IgD-negative memory B cell (primary cell): ENCODE data around the gene HUNK. TPM values are rescaled to one million over a fixed set of nuclear protein-coding genes. Genes with fewer than 3 reads are reported as not detected.

ENCODE experiments used
- H3K27ac Mint-ChIP-seq, 3 donors: one replicate each; pipeline ENCODE4 v1.8.0; 2020 to 2022; ENCODE audit warnings: mild to moderate bottlenecking in 3 of 3, mixed read lengths in 3 of 3, moderate library complexity in 1 of 3
- H3K27me3 Mint-ChIP-seq: one replicate; pipeline ENCODE4 v1.8.0; 2021; ENCODE audit warnings: mixed read lengths
- H3K36me3 Mint-ChIP-seq: one replicate; pipeline ENCODE4 v1.8.0; 2020; ENCODE audit warnings: mild to moderate bottlenecking, mixed read lengths
- H3K4me1 Mint-ChIP-seq, 3 donors: one replicate each; pipeline ENCODE4 v1.8.0; 2020 to 2022; ENCODE audit warnings: mixed read lengths in 3 of 3, mild to moderate bottlenecking in 1 of 3
- H3K4me3 Mint-ChIP-seq, 4 donors: one replicate each; pipeline ENCODE4 v1.8.0; 2020 to 2022; ENCODE audit warnings: mild to moderate bottlenecking in 4 of 4, mixed read lengths in 4 of 4, moderate library complexity in 3 of 4
- H3K9me3 Mint-ChIP-seq, 3 donors: one replicate each; pipeline ENCODE4 v1.8.0; 2020 to 2021; ENCODE audit warnings: mixed read lengths in 3 of 3, mild to moderate bottlenecking in 1 of 3
- polyA plus RNA-seq: library from polyadenylated mRNA; unstranded; fragments of 300-500 nt; fragmentation: Illumina TruSeq; gene quantifications from one replicate; pipeline ENCODE4 v1.2.3, GENCODE V29; 2021

HUNK gene
- polyA plus RNA-seq, 1 donor from 2014 or later: not detected

DNA sequence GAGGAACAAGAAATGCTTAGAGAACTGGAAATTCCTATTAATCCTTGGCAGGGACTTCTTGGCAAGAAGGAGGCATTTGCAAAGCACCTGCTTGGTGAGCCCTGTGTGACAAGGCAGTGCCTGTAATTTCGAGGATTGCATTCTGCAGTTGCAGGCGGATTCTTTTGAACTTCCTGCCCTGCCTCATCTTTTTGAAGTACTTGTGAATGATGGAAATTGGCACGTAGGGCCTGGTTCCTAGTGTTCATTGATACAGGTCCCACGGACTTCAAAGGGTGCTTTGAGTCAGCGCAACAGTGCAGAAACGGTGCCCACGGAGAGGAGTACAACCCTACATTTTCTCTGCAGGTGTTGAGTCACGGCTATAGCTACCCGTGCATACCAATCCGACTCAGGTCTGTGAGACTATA, 6.4 kb downstream of the HUNK start:
- H3K27ac Mint-ChIP-seq: no peak overlapping the region

DNA sequence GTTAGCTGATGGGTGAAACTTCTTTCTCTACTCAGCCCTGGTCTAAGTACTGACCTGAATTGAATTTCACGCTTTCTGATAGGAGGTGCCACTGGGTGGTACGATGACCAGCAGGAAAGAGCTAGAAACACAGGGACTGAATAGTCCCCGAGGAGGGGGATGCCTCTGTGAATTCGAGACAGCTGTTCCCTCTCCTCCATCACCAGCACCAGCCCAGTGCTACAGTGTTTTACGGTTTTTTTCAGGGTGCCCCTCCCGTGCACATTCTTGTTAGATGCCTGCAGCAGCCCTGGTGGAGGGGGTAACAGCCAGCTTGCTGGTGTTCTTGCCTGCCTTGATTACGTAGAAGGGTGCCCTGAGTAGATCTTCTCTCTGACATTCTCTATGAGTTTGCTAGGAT, 7.1 kb downstream of the HUNK start:
- Mint-ChIP-seq H3K4me3 (no peak overlapping the region), H3K27ac (no peak overlapping the region), H3K4me1 (no peaks in the 10 kb centered on the region), H3K27me3 (peaks cover 22% of the 10 kb centered on the region), H3K9me3 (peaks cover 0 to 6% (median under 1%) of the 10 kb centered on the region in 3 donors), H3K36me3 (peaks cover 2% of the 10 kb centered on the region)

More for the DNA sequence above, 6.4 kb downstream of the HUNK start:
- Mint-ChIP-seq H3K4me1 (no peaks in the 10 kb centered on the region), H3K9me3 (peaks cover 0 to 6% (median 0%) of the 10 kb centered on the region in 3 donors), H3K4me3 (no peak overlapping the region), H3K36me3 (peaks cover 2% of the 10 kb centered on the region), H3K27me3 (peaks cover 25% of the 10 kb centered on the region)

DNA sequence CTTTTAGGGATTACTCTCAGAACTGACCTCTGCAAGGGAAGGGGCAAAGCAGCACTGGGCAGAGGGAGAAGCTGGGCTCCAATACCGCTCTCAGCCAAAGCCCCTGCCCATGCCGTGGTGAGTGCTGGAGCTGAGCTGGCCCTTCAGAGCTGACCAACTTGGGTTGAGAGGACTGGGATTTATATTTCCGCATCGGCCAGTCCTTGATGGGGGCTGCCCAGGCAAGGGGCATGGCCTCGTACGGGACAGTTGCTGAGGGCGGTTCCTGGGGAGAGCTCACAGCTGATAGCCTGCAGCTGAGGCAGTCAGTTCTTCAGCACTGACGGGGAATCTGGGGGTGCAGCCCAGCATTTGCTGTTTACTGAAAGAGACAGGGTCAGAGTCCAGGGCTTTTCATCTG, 8.0 kb downstream of the HUNK start:
- Mint-ChIP-seq H3K27me3 (peaks cover 17% of the 10 kb centered on the region), H3K9me3 (peaks cover 0 to 6% (median 2%) of the 10 kb centered on the region in 3 donors), H3K4me3 (no peak overlapping the region), H3K27ac (no peak overlapping the region), H3K4me1 (no peaks in the 10 kb centered on the region), H3K36me3 (peaks cover 2% of the 10 kb centered on the region)

DNA sequence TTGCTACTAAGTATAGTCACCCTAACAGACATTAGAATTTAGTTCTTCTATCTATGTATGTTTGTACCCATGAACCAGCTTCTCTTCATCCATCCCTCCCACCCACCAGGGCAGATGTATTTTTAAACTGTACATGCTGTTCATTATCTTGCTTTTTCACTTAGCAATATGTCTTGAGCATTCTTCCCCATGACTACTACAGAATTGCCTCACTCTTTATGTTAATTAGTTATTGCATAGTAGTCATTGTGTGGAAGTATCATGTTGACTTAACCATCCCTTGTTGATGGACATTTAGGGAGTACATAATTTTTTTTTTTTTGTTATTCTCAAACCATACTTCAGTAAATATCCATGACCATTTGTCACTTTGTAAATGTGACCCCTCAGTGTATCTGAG, 9.9 kb downstream of the HUNK start:
- Mint-ChIP-seq H3K27me3 (peaks cover 8% of the 10 kb centered on the region), H3K27ac (no peak overlapping the region), H3K4me3 (no peak overlapping the region), H3K9me3 (peaks cover 0 to 6% (median 2%) of the 10 kb centered on the region in 3 donors), H3K4me1 (no peaks in the 10 kb centered on the region), H3K36me3 (peaks cover 2% of the 10 kb centered on the region)

DNA sequence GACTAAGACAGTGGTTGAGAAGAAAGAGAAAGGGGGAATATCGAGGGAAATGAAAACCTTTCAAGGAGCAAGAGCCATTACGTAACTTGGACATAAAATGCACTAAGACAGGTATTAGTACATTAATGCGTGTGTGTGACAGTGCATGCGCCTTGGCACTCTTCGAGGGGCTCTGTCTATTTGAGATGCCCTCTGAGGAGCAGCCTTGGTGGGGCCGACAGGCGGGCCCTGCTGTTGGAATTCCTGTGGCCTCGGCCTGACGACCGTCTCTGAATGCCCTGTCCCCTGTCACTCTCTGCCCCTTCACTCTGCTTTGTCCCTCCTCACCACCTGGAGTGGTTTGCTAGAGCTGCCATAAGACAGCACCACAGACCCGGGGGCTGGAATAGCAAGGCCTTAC, 12.3 kb downstream of the HUNK start:
- Mint-ChIP-seq H3K4me1 (no peaks in the 10 kb centered on the region), H3K4me3 (no peak overlapping the region), H3K27me3 (peaks cover 9% of the 10 kb centered on the region), H3K27ac (peak overlapping the region in 1 of 3 donors; percentile 57), H3K9me3 (peaks cover 0 to 6% (median 2%) of the 10 kb centered on the region in 3 donors), H3K36me3 (peaks cover 2% of the 10 kb centered on the region)

DNA sequence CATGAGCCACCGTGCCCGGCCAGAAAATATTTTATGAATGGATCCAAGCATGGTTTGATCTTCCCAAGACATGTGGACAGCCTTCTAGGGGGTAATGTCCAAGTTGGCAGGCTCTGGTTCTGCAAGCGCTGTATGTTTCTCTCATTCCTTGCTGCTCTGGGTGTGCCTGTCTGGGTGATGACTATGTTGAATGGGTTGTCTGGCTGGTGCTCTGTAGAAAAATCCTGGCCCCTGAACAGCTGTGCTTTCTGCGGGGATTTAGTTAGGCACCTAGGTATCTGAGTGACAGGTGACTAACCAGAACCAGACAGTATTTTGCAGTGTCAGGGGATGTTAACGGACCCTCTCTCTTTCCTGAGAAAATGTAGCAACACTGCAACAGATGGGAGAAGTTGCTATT, 14.1 kb downstream of the HUNK start:
- no peaks in the 10 kb centered on the region for H3K4me1 Mint-ChIP-seq
- H3K4me3 Mint-ChIP-seq: no peak overlapping the region
- H3K36me3 Mint-ChIP-seq: no peaks in the 10 kb centered on the region
- no peak overlapping the region for H3K27ac Mint-ChIP-seq
- H3K27me3 Mint-ChIP-seq: peaks cover 3% of the 10 kb centered on the region
- peaks cover 0 to 6% (median 2%) of the 10 kb centered on the region in 3 donors for H3K9me3 Mint-ChIP-seq

DNA sequence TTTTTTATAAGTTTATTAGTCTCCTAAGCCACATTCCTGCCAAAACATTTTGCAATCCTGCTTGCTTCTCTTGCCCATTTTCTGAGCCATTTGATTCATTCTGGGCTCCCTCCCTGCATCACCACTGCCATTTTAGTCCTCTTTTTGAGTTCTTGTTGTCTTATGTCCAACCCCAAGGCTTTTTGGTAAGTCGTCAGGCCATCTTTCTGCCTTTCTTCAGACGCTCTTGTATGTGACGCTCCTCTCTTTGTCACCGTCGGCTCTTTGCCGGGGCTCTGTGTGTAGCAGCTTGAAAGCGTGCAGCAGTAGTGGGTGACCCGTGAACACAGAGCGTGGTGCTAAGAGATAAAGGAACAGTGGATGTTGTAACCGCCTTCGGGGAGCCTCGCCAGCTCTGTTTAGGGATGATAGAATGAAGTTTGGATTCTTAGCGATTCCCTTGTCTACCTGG, 14.6 kb downstream of the HUNK start:
- H3K27ac Mint-ChIP-seq: no peak overlapping the region
- H3K4me3 Mint-ChIP-seq: no peak overlapping the region
- peaks cover 0 to 6% (median 2%) of the 10 kb centered on the region in 3 donors for H3K9me3 Mint-ChIP-seq
- peaks cover 3% of the 10 kb centered on the region for H3K27me3 Mint-ChIP-seq
- no peaks in the 10 kb centered on the region for H3K36me3 Mint-ChIP-seq
- no peaks in the 10 kb centered on the region for H3K4me1 Mint-ChIP-seq

DNA sequence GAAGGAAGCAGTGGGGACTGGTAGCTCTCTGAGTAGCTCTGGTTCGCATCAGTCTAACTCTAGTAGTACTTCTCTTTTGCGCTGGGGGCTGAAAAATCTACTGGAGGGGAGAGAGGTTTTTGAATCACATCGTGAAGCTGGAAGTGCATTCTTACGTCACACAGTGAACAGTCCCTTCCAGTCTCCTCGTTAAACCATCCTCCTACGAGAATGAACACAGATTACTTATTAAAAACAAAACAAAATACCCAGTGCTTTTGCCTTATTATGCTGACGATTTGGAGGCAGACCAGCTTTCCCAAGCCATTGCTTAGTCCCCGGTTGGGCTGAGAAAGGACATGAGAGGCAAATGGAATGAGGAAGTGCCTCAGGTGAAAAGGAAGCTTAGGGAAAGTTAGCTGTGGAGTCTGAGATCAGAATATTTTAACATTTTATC, 16.1 kb downstream of the HUNK start:
- Mint-ChIP-seq H3K36me3 (peaks cover 3% of the 10 kb centered on the region), H3K9me3 (peaks cover 0 to 2% (median 0%) of the 10 kb centered on the region in 3 donors), H3K4me1 (no peaks in the 10 kb centered on the region), H3K27me3 (peaks cover 7% of the 10 kb centered on the region), H3K4me3 (no peak overlapping the region), H3K27ac (no peak overlapping the region)

DNA sequence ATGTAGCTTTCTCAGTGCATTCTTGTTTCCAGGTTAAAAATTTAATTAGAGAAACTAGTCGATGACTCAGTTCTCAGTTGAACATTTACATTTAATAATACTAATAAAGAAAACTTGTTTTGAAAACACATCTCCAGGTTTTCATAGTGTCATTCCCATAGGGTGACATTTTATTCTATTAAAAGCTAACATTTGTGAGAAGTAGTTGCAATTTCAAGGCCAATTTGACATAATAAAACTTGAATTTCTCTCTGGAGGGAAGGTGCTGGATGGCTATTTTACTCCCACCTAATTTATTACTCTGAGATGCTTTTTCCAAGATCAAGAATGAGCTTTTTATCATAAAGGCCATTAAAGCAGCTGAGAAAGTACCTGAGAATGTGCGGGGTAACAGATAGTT, 16.6 kb downstream of the HUNK start:
- H3K4me1 Mint-ChIP-seq: no peaks in the 10 kb centered on the region

DNA sequence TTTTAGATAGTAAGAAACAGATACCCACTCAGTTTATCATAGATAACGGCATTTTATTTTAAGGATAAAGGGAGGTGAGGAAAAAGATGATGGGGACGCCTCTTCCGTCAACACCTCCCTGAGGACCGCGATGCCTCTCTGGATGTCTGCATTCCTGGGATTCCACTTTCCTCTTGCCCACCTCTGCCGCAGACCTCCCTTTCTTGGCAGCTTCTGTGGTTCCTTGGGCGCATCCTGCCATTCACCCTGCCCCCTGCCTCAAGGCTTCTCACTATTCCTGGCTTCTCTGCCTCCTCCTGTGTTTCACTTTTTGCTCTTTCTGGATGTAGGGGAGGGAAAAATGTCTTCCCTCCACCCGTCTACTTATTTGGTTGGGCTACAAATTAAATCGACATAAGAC, 19.9 kb downstream of the HUNK start:
- H3K9me3 Mint-ChIP-seq: no peaks in the 10 kb centered on the region
- peaks cover 3% of the 10 kb centered on the region for H3K36me3 Mint-ChIP-seq
- H3K4me3 Mint-ChIP-seq: no peak overlapping the region
- no peak overlapping the region for H3K27ac Mint-ChIP-seq
- H3K4me1 Mint-ChIP-seq: no peaks in the 10 kb centered on the region
- peaks cover 8% of the 10 kb centered on the region for H3K27me3 Mint-ChIP-seq

More for the DNA sequence above, 16.6 kb downstream of the HUNK start:
- H3K27ac Mint-ChIP-seq: no peak overlapping the region
- peaks cover 0 to 2% (median 0%) of the 10 kb centered on the region in 3 donors for H3K9me3 Mint-ChIP-seq
- peaks cover 3% of the 10 kb centered on the region for H3K36me3 Mint-ChIP-seq
- H3K27me3 Mint-ChIP-seq: peaks cover 7% of the 10 kb centered on the region
- H3K4me3 Mint-ChIP-seq: no peak overlapping the region

DNA sequence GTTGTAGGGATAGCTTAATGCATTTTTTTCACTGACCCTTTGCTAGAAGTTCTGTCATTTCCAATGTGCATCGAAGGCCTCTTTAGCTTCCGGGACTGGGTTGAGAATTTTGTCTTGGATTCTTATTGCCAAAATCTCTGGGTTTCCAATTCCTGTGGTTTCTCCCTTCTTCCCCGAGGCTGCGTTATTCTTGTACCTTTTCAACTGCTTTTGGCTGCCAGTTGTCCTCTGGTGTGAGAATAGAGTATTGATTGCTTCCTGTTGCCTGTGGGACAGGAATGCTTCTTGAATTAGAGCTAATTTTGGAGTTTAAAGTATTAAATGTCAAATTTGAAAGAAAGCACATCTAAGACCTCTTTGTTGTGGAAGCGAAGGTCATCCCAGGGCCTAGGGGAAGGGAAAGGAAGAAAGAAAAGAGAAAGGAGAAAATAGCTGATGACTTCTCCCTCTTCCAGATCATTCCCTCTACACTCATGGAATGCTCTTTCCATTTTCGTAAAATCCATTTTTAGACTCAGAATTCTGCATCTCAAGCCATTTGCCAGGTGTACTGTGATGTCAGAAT, 21.1 kb downstream of the HUNK start:
- Mint-ChIP-seq H3K36me3 (peaks cover 3% of the 10 kb centered on the region), H3K4me1 (no peaks in the 10 kb centered on the region), H3K4me3 (no peak overlapping the region), H3K9me3 (no peaks in the 10 kb centered on the region), H3K27ac (no peak overlapping the region), H3K27me3 (peaks cover 7% of the 10 kb centered on the region)

DNA sequence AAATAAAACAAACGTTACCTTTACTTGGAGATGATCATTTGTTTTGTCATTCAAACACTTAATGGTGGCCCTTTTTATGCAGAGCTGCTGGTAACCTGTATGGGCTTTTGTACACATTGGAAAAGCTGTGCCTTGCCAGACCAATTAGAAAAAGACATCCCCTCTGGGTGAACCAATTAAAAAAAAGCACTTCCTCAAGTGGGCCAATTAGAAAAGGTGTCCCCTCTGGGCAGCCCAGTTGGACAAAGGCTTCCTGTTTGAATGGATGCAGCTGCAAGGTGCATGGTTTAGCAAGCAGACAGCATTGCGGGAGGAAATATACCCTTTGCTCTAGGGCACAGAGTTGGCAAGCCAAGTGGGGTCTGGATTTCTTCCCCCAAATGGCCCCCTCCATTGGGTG, 21.6 kb downstream of the HUNK start:
- no peak overlapping the region for H3K27ac Mint-ChIP-seq
- H3K9me3 Mint-ChIP-seq: no peaks in the 10 kb centered on the region
- peaks cover 7% of the 10 kb centered on the region for H3K27me3 Mint-ChIP-seq
- H3K36me3 Mint-ChIP-seq: peaks cover 3% of the 10 kb centered on the region
- peaks cover 0 to 1% (median 0%) of the 10 kb centered on the region in 3 donors for H3K4me1 Mint-ChIP-seq
- H3K4me3 Mint-ChIP-seq: no peak overlapping the region

DNA sequence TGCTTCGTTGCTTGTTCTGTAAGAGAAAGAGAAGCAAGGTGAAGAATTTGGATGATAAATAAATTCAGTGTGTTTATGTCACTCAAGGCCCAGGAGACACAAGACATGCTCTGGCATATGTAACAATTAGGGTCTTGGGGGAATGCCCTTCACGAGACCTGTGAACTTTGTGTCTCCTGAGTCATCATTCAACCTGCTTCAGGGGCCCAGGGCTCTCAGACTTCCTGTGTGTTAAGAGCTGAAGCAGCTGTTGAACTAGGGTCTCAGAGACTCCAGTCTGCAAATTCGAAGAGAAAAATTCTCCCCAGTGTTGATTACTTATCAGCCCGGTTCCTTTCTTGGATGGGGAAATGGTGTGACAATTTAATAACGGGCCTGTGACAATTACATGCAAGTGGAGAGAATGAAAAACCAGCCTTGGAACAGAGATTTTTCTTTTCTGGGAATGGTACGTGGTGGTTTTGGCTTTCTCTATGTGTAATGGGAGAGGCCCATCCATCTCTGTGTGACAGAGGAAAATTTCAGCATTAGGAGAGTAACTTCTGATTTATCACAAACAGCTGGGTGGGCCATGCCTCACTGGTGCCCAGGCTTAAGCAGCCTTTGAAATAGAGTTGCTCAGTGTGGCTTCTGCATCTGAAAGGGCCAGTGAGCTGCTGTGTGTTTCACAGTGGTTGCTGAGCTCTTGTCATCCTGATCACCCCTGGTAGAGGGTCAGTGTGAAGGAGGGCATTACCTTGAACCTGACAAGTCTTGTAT, 22.4 kb downstream of the HUNK start:
- Mint-ChIP-seq H3K4me1 (peaks cover 0 to 3% (median 0%) of the 10 kb centered on the region in 3 donors), H3K4me3 (no peak overlapping the region), H3K9me3 (no peaks in the 10 kb centered on the region), H3K27ac (no peak overlapping the region), H3K36me3 (peaks cover 3% of the 10 kb centered on the region), H3K27me3 (peaks cover 7% of the 10 kb centered on the region)

DNA sequence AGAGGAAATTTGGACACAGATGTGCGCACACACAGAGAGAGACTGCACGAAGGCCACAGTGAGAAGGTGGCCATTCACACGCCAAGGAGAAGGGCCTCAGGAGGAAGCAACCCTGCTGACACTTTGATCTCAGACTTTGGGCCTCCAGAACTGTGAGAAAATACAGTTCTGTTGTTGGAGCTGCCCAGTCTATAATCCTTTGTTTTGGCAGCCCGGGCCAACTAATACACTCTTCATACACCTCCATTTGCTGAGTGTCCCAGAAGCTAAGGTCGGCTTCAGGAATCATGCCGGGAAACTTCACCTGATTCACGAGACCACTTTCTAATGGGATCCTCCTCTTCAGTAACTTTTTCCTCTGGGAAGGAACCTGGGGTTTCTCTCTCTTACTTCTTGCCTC, 23.2 kb downstream of the HUNK start:
- Mint-ChIP-seq H3K4me1 (peaks cover 0 to 3% (median 0%) of the 10 kb centered on the region in 3 donors), H3K27me3 (peaks cover 7% of the 10 kb centered on the region), H3K27ac (no peak overlapping the region), H3K4me3 (no peak overlapping the region), H3K36me3 (peaks cover 3% of the 10 kb centered on the region), H3K9me3 (no peaks in the 10 kb centered on the region)

DNA sequence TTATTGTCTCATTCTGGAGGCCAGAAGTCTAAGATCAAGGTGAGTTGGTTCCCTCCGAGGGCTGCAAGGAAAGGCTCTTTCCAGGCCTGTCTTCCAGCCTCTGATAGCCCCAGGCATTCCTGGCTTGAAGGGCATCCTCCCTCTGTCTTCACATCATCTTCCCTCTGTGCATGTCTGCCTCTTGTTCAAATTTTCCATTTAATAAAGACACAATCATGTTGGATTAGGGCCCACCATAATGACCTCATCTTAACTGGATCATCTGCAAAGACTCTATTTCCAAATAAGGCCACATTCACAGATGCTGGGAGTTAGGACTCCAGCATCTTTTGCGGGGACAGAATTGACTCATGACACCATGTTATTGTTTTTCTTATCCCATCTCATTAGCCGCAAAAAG, 24.5 kb downstream of the HUNK start:
- peaks cover 0 to 3% (median 0%) of the 10 kb centered on the region in 3 donors for H3K4me1 Mint-ChIP-seq
- H3K9me3 Mint-ChIP-seq: no peaks in the 10 kb centered on the region
- H3K27me3 Mint-ChIP-seq: peaks cover 7% of the 10 kb centered on the region
- no peak overlapping the region for H3K4me3 Mint-ChIP-seq
- H3K27ac Mint-ChIP-seq: no peak overlapping the region
- H3K36me3 Mint-ChIP-seq: peaks cover 3% of the 10 kb centered on the region
